IPS-NIHi11 (cell line): Measurements from ENCODE around the gene MAVS.

Source experiments
- DNase-seq: peaks from one replicate; pipeline ENCODE4 v3.0.0; 2012; ENCODE audit warnings: mixed read lengths, low spot score

Gene MAVS

GRCh38 chr20:3911956-3912355, 65.3 kb downstream of the MAVS start:
- no peak for DNase-seq

- DNase-seq, result no peak
Measured at GRCh38 chr20:3914446-3914845, 67.8 kb downstream of the MAVS start.

- DNase-seq, result no peak
Measured at GRCh38 chr20:3915691-3916090, 69.1 kb downstream of the MAVS start.

- no peak for DNase-seq
Measured at GRCh38 chr20:3916364-3916763, 69.7 kb downstream of the MAVS start.

GRCh38 chr20:3919352-3919751, 72.7 kb downstream of the MAVS start:
- DNase-seq, result no peak

- no peak for DNase-seq
Measured at GRCh38 chr20:3922223-3922982, 75.8 kb downstream of the MAVS start.

GRCh38 chr20:3922983-3923339, 76.3 kb downstream of the MAVS start:
- DNase-seq, result no peak

- DNase-seq, result no peak
Measured at GRCh38 chr20:3923818-3924217, 77.2 kb downstream of the MAVS start.

GRCh38 chr20:3924304-3925112, 77.9 kb downstream of the MAVS start:
- no peak for DNase-seq

GRCh38 chr20:3925113-3925695, 78.6 kb downstream of the MAVS start:
- DNase-seq, result no peak
